ENCODE results near the gene KCTD1. TPM values are rescaled to one million over a fixed set of nuclear protein-coding genes. Genes with fewer than 3 reads are reported as not detected.
"Not testable (repeated sequence)": the region's sequence is repeated elsewhere in the genome, so short reads cannot be mapped to it uniquely, and the experiment has no call there.

KCTD1 gene
- total RNA-seq, 1 donor from 2014 or later = 6.4 TPM

DNA sequence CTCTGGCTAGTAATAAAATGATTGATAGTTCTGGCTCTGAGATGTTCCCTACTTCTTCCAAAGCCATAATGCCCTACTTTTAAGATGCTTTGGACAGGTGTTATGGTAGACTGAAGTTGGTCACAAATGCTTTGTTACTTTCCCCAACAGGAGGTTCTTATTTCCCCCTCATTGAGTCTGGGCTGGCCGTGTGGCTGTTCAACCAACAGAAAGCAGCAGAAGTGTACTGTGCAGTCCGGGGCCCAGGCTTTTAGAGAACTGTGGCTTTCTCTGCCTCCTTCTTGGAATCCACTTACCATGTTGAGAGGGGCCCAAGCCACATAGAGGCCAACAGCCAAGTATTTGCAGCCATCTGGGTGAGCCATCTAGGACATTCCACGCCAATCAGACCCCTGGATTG lies 94.2 kb downstream of the KCTD1 start:
- H3K27me3 Mint-ChIP-seq (ENCODE audit: low read depth) = peaks cover 6% of the 10 kb centered on the region
- no peaks in the 10 kb centered on the region for H3K36me3 Mint-ChIP-seq (ENCODE audit: low read depth)
- H3K9me3 Mint-ChIP-seq = no peaks in the 10 kb centered on the region
- H3K4me1 Mint-ChIP-seq (ENCODE audit: low read depth) = peaks cover 11% of the 10 kb centered on the region
- no peak overlapping the region for H3K27ac Mint-ChIP-seq
- H3K4me3 Mint-ChIP-seq (ENCODE audit: low read depth) = no peak overlapping the region
- no peak for DNase-seq (ENCODE audit: low spot score)
- intact Hi-C loops (cut with micrococcal nuclease) = no loop called here

DNA sequence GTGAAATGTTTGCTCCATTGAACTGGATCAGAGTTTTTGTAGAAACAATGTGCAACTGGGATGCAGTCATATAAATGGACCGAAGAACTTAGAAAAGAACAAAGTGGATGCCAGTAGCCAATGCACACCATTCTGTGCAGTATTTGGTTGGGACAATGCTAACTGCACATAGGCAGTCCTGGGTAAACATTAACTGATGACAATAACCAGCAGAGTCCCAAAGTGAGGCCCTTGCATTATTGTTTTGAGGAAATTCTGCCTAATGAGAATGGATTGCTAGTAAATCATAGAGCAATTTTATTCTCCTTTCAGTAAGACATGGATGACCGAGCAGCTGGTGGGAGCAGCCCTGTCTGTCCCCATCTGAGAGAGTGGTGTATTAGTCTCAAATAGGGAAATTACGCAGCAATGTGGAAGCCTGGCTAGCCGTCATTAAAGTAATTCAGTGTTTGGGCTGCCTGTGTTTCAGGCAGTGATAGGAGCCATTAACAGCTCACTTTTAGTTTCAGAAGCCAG lies 94.9 kb downstream of the KCTD1 start:
- H3K27me3 Mint-ChIP-seq (ENCODE audit: low read depth) = peaks cover 8% of the 10 kb centered on the region
- no peak for DNase-seq (ENCODE audit: low spot score)
- H3K4me3 Mint-ChIP-seq (ENCODE audit: low read depth) = no peak overlapping the region
- H3K36me3 Mint-ChIP-seq (ENCODE audit: low read depth) = no peaks in the 10 kb centered on the region
- H3K4me1 Mint-ChIP-seq (ENCODE audit: low read depth) = peaks cover 4% of the 10 kb centered on the region
- no peak overlapping the region for H3K27ac Mint-ChIP-seq
- H3K9me3 Mint-ChIP-seq = no peaks in the 10 kb centered on the region
- intact Hi-C loops (cut with micrococcal nuclease) = no loop called here

DNA sequence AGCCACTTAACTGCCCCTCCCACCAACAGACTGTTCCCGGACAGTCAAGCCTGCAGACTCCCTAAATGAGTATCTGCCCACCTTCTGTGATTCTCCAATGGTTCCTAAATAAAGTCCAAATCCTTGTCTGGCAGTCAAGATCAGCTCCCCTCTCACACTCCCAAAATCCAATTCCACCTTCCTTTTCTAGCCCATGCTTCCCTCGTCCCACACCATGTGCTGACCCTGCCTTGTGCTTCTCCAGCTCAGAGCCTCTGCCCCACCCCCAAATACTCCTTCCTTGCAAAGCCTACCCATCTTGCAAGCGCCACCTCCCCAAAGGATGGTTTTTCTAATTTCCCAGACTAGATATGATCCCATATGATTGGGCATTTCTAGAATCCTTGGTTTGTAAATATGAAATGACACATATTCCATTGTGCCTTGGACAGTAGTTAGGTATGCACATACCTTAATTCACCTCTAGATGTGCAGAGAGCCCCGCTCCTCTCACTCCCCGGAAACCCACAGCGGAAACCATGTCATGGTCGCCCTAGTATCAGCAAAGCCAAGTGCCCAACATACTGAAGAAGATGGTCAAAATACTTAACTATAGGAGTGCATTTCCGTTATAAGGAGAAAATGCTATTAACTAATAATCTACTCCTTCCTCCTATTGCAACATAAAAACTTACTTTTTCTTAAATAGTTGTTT lies 97.2 kb downstream of the KCTD1 start:
- Mint-ChIP-seq H3K36me3 (ENCODE audit: low read depth) (no peaks in the 10 kb centered on the region), H3K9me3 (no peaks in the 10 kb centered on the region), H3K27me3 (ENCODE audit: low read depth) (peaks cover 11% of the 10 kb centered on the region), H3K4me1 (ENCODE audit: low read depth) (no peaks in the 10 kb centered on the region), H3K4me3 (ENCODE audit: low read depth) (no peak overlapping the region), H3K27ac (no peak overlapping the region)
- intact Hi-C loops (cut with micrococcal nuclease) = no loop called here
- DNase-seq (ENCODE audit: low spot score) = no peak

DNA sequence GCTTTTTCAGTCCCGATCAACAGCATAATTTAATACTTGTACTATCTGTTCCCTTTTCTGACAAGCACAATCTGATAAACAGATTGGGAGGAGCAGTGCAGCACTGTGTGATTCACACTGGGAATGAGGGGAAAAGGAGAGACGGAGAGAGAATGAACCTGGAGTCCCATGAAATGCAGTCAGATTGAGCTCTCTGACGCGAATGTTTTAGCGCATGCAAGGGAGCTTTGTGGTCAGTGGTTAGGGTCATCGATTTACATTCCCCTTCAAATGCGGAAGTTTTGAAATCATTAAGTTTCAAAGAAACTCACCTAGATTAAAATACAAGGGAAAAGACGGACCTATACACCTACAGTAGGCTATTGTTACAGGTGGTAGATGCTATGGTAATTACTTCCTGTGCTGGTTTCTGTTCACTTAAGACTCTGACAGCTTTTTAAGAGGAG lies 99.6 kb downstream of the KCTD1 start:
- no peaks in the 10 kb centered on the region for H3K4me1 Mint-ChIP-seq (ENCODE audit: low read depth)
- H3K9me3 Mint-ChIP-seq = no peaks in the 10 kb centered on the region
- peaks cover 18% of the 10 kb centered on the region for H3K27me3 Mint-ChIP-seq (ENCODE audit: low read depth)
- no peak overlapping the region for H3K4me3 Mint-ChIP-seq (ENCODE audit: low read depth)
- intact Hi-C loops (cut with micrococcal nuclease) = no loop called here
- no peak for DNase-seq (ENCODE audit: low spot score)
- no peak overlapping the region for H3K27ac Mint-ChIP-seq
- no peaks in the 10 kb centered on the region for H3K36me3 Mint-ChIP-seq (ENCODE audit: low read depth)

GRCh38 chr18:26443853-26444252 lies 104.5 kb downstream of the KCTD1 start:
- Mint-ChIP-seq H3K27me3 (ENCODE audit: low read depth) (peaks cover 16% of the 10 kb centered on the region), H3K27ac (no peak overlapping the region), H3K9me3 (no peaks in the 10 kb centered on the region), H3K4me1 (ENCODE audit: low read depth) (no peaks in the 10 kb centered on the region), H3K36me3 (ENCODE audit: low read depth) (no peaks in the 10 kb centered on the region), H3K4me3 (ENCODE audit: low read depth) (no peak overlapping the region)
- intact Hi-C loops (cut with micrococcal nuclease) = no loop called here
- no peak for DNase-seq (ENCODE audit: low spot score)

DNA sequence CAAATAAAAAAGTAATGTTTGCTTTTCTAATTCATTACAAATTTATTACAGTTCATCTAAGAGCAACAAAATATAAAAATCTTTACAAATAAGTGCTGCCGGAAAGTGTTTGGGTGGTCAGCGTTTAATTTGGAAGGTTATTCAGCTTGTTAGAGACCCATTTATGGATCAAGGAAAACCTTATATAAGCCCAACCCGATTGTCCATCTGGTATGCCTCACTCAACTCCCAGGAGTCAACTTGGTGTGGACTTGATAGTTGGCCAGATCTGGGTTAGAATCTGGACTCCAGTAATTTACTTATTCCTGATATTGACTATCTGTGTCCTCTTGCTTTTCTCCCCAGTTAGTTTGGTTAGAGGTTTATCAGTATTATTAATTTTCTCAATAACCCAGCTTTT lies 106.2 kb downstream of the KCTD1 start:
- peaks cover 12% of the 10 kb centered on the region for H3K27me3 Mint-ChIP-seq (ENCODE audit: low read depth)
- no peak overlapping the region for H3K27ac Mint-ChIP-seq
- DNase-seq (ENCODE audit: low spot score) = no peak
- H3K9me3 Mint-ChIP-seq = no peaks in the 10 kb centered on the region
- no peaks in the 10 kb centered on the region for H3K36me3 Mint-ChIP-seq (ENCODE audit: low read depth)
- H3K4me3 Mint-ChIP-seq (ENCODE audit: low read depth) = no peak overlapping the region
- intact Hi-C loops (cut with micrococcal nuclease) = no loop called here
- no peaks in the 10 kb centered on the region for H3K4me1 Mint-ChIP-seq (ENCODE audit: low read depth)

DNA sequence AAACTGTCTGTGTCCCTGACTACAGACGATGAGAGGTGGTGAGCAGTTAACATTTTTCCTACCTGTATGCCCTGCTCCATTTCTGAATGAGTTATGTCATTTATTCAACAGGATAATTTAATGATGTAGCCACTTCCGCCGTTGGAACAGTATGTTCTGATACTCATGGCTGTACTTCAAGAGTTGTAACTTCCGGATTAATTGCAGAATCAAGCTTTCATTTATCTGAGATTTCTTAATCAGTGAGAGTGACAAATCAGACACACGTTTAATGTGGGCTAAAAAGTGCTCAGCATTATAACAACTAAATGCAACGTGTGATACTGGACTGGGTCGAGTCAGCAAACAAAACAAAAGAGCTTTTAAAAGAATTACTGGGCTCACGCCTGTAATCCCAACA lies 107.7 kb downstream of the KCTD1 start:
- no peak overlapping the region for H3K27ac Mint-ChIP-seq
- no peaks in the 10 kb centered on the region for H3K9me3 Mint-ChIP-seq
- no peak for DNase-seq (ENCODE audit: low spot score)
- H3K4me1 Mint-ChIP-seq (ENCODE audit: low read depth) = no peaks in the 10 kb centered on the region
- intact Hi-C loops (cut with micrococcal nuclease) = no loop called here
- no peaks in the 10 kb centered on the region for H3K36me3 Mint-ChIP-seq (ENCODE audit: low read depth)
- H3K27me3 Mint-ChIP-seq (ENCODE audit: low read depth) = peaks cover 16% of the 10 kb centered on the region
- H3K4me3 Mint-ChIP-seq (ENCODE audit: low read depth) = no peak overlapping the region

- intact Hi-C loops (cut with micrococcal nuclease) = no loop called here
- Mint-ChIP-seq H3K9me3 (no peaks in the 10 kb centered on the region), H3K4me1 (ENCODE audit: low read depth) (no peaks in the 10 kb centered on the region)
These were observed 108.8 kb downstream of the KCTD1 start for GRCh38 chr18:26439537-26439936.

DNA sequence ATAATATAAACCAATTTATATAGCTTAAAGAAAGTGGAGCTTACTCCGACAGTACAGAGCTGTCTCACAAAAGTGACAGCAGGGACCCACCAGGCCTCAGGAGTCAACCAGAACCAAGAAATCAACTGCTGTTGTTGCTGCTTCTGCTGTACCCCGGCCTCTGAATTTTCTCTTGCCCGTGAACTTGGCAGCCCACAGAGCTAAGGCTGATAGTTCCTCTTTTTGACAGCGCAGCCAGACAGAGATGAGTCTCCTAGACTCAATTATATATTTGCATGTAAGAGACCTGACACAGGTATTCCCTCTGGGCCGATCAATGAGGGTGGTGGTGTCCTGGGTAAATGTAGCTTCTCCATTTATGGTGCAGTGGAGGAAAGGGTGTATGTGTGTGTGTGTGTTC lies 109.4 kb downstream of the KCTD1 start:
- H3K4me1 Mint-ChIP-seq (ENCODE audit: low read depth) = no peaks in the 10 kb centered on the region
- H3K4me3 Mint-ChIP-seq (ENCODE audit: low read depth) = no peak overlapping the region
- H3K27me3 Mint-ChIP-seq (ENCODE audit: low read depth) = peaks cover 14% of the 10 kb centered on the region
- no peaks in the 10 kb centered on the region for H3K36me3 Mint-ChIP-seq (ENCODE audit: low read depth)
- intact Hi-C loops (cut with micrococcal nuclease) = no loop called here
- no peak overlapping the region for H3K27ac Mint-ChIP-seq
- H3K9me3 Mint-ChIP-seq = no peaks in the 10 kb centered on the region
- no peak for DNase-seq (ENCODE audit: low spot score)

More at GRCh38 chr18:26439537-26439936, 108.8 kb downstream of the KCTD1 start:
- no peaks in the 10 kb centered on the region for H3K36me3 Mint-ChIP-seq (ENCODE audit: low read depth)
- H3K27ac Mint-ChIP-seq = no peak overlapping the region
- no peak for DNase-seq (ENCODE audit: low spot score)
- no peak overlapping the region for H3K4me3 Mint-ChIP-seq (ENCODE audit: low read depth)
- H3K27me3 Mint-ChIP-seq (ENCODE audit: low read depth) = peaks cover 14% of the 10 kb centered on the region

DNA sequence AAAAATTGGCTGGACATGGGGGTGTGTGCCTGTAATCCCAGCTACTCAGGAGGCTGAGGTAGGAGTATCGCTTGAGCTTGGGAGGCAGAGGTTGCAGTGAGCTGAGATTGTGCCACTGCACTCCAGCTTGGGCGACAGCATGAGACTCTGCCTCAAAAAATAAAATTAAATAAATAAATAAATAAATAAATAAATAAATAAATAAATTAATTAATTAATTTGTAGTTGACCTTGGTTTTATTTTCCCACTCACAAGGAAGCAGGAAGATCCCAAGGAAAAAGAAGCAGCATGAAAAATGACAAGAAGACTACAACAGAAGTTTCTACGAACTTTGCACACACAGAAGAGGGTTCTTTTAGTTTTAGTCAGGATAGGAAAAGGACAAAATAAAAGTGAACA lies 110.7 kb downstream of the KCTD1 start:
- H3K27me3 Mint-ChIP-seq (ENCODE audit: low read depth); H3K4me1 Mint-ChIP-seq (ENCODE audit: low read depth); DNase-seq (ENCODE audit: low spot score); H3K27ac Mint-ChIP-seq; H3K36me3 Mint-ChIP-seq (ENCODE audit: low read depth); H3K4me3 Mint-ChIP-seq (ENCODE audit: low read depth); H3K9me3 Mint-ChIP-seq; intact Hi-C loops (cut with micrococcal nuclease): not testable (repeated sequence)

DNA sequence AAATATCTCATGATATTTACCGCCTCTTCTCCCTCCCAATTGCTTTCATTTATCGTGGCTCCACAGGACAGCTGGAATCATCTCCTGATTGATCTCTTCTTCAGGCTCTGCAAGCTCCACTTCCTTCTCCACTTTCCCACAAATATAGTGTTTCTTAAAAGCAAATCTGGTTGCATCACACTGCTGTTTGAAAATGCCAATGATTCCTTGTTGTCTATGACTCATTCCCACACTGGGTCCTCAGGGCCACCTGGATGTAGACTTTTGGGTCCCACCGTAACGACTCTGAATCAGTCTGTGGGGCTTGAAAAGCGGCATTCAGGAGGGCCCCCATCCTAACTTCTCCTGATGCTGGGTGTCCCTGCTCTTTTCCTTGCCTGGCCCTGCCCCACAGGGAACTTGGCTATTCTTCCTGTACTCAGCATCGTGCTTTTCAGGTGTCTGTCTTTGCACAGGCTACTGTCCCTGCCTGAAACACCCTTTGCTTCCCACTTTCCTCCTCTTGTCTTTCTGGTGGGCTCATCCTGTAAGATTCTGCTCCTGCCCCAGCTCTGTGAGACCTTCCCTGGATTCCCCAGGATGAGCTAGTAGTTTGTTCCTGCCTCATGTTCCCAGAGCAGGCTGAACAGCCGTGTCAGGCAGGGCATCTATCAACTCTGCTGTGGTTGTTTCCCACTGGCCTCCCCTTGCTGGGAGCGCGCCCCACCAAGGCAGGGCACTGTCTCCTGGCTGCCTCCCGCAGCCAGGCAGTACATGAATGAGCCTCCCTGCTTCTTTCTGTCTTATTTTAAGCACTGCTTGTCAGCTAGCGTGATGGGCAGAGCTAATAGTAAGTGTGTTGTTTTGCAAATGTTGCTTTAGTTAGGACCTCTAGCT lies 111.9 kb downstream of the KCTD1 start:
- Mint-ChIP-seq H3K36me3 (ENCODE audit: low read depth) (no peaks in the 10 kb centered on the region), H3K4me1 (ENCODE audit: low read depth) (no peaks in the 10 kb centered on the region), H3K9me3 (no peaks in the 10 kb centered on the region), H3K4me3 (ENCODE audit: low read depth) (no peak overlapping the region), H3K27me3 (ENCODE audit: low read depth) (peaks cover 10% of the 10 kb centered on the region), H3K27ac (no peak overlapping the region)
- DNase-seq (ENCODE audit: low spot score) = no peak
- intact Hi-C loops (cut with micrococcal nuclease) = no loop called here

- intact Hi-C loops (cut with micrococcal nuclease) = no loop called here
- H3K27me3 Mint-ChIP-seq (ENCODE audit: low read depth) = peaks cover 10% of the 10 kb centered on the region
- DNase-seq (ENCODE audit: low spot score) = no peak
- H3K4me3 Mint-ChIP-seq (ENCODE audit: low read depth) = no peak overlapping the region
- no peaks in the 10 kb centered on the region for H3K4me1 Mint-ChIP-seq (ENCODE audit: low read depth)
- no peaks in the 10 kb centered on the region for H3K9me3 Mint-ChIP-seq
- H3K27ac Mint-ChIP-seq = no peak overlapping the region
- H3K36me3 Mint-ChIP-seq (ENCODE audit: low read depth) = no peaks in the 10 kb centered on the region
These were observed 112.8 kb downstream of the KCTD1 start for GRCh38 chr18:26435415-26436095.

GRCh38 chr18:26434887-26435286 lies 113.5 kb downstream of the KCTD1 start:
- DNase-seq (ENCODE audit: low spot score) = no peak
- intact Hi-C loops (cut with micrococcal nuclease) = no loop called here
- Mint-ChIP-seq H3K4me1 (ENCODE audit: low read depth) (no peaks in the 10 kb centered on the region), H3K36me3 (ENCODE audit: low read depth) (no peaks in the 10 kb centered on the region), H3K27ac (no peak overlapping the region), H3K9me3 (no peaks in the 10 kb centered on the region), H3K27me3 (ENCODE audit: low read depth) (peaks cover 13% of the 10 kb centered on the region), H3K4me3 (ENCODE audit: low read depth) (no peak overlapping the region)
